ENCODE results near the gene EEFSEC. TPM values are rescaled to one million over a fixed set of nuclear protein-coding genes. Genes with fewer than 3 reads are reported as not detected.

EEFSEC gene
- total RNA-seq, 4 donors from 2014 or later, result 9.1 to 17.4 (median 15.8) TPM

- WGBS, result 81% methylated on average over 2 of the region's 2 CpGs
- DNase-seq (ENCODE audit: extremely low spot score), result no peak
- TF ChIP-seq POLR2AphosphoS5 (IDR thresholded peaks at IDR 0.05), result no peak
- no peak for TF ChIP-seq EP300 (IDR thresholded peaks at IDR 0.05)
- no peak for TF ChIP-seq CTCF (IDR thresholded peaks at IDR 0.05)
- Histone ChIP-seq H3K36me3 (peaks cover 13 to 43% (median 26%) of the 10 kb centered on the region in 4 donors), H3K27ac (replicated peaks in 1 of 4) (no peak overlapping the region), H3K27me3 (no peaks in the 10 kb centered on the region), H3K9me3 (no peaks in the 10 kb centered on the region), H3K4me3 (no peak overlapping the region), H3K4me1 (no peaks in the 10 kb centered on the region)
- intact Hi-C loops (cut with DNase I), result no loop called here
Observed at GRCh38 chr3:128340198-128340903, 187.1 kb downstream of the EEFSEC start.

GRCh38 chr3:128340904-128341555, 187.7 kb downstream of the EEFSEC start:
- intact Hi-C loops (cut with DNase I), result no loop called here
- no peaks in the 10 kb centered on the region for H3K27me3 ChIP-seq
- H3K9me3 ChIP-seq, result no peaks in the 10 kb centered on the region
- no peak overlapping the region for H3K27ac ChIP-seq (replicated peaks in 1 of 4)
- no peak for TF ChIP-seq POLR2A (IDR thresholded peaks at IDR 0.05; ENCODE audit: low read depth)
- peaks cover 13 to 43% (median 26%) of the 10 kb centered on the region in 4 donors for H3K36me3 ChIP-seq
- no peak overlapping the region for H3K4me3 ChIP-seq
- H3K4me1 ChIP-seq, result no peaks in the 10 kb centered on the region
- DNase-seq (ENCODE audit: extremely low spot score), result no peak
- WGBS, result 83% methylated on average over 1 of the region's 13 CpGs

GRCh38 chr3:128341659-128342395, 188.5 kb downstream of the EEFSEC start:
- H3K36me3 ChIP-seq, result peaks cover 13 to 43% (median 26%) of the 10 kb centered on the region in 4 donors
- no peak overlapping the region for H3K27ac ChIP-seq (replicated peaks in 1 of 4)
- H3K4me3 ChIP-seq, result no peak overlapping the region
- no peak for TF ChIP-seq EP300 (IDR thresholded peaks at IDR 0.05)
- no peak for TF ChIP-seq POLR2A (IDR thresholded peaks at IDR 0.05; ENCODE audit: low read depth)
- TF ChIP-seq POLR2AphosphoS5 (IDR thresholded peaks at IDR 0.05), result no peak
- no peak for TF ChIP-seq CTCF (IDR thresholded peaks at IDR 0.05)
- intact Hi-C loops (cut with DNase I), result no loop called here
- H3K9me3 ChIP-seq, result no peaks in the 10 kb centered on the region
- H3K4me1 ChIP-seq, result no peaks in the 10 kb centered on the region
- no peaks in the 10 kb centered on the region for H3K27me3 ChIP-seq
- DNase-seq (ENCODE audit: extremely low spot score), result no peak
- 98% methylated on average over 7 of the region's 12 CpGs for WGBS

GRCh38 chr3:128342701-128343180, 189.5 kb downstream of the EEFSEC start:
- H3K36me3 ChIP-seq, result peaks cover 13 to 37% (median 21%) of the 10 kb centered on the region in 4 donors
- TF ChIP-seq POLR2AphosphoS5 (IDR thresholded peaks at IDR 0.05), result no peak
- TF ChIP-seq POLR2A (IDR thresholded peaks at IDR 0.05; ENCODE audit: low read depth), result no peak
- no peak for TF ChIP-seq CTCF (IDR thresholded peaks at IDR 0.05)
- TF ChIP-seq EP300 (IDR thresholded peaks at IDR 0.05), result no peak
- intact Hi-C loops (cut with DNase I), result no loop called here
- H3K9me3 ChIP-seq, result no peaks in the 10 kb centered on the region
- no peak overlapping the region for H3K27ac ChIP-seq (replicated peaks in 1 of 4)
- no peaks in the 10 kb centered on the region for H3K27me3 ChIP-seq
- DNase-seq (ENCODE audit: extremely low spot score), result no peak
- no peaks in the 10 kb centered on the region for H3K4me1 ChIP-seq
- H3K4me3 ChIP-seq, result no peak overlapping the region
- WGBS, result 100% methylated on average over 5 of the region's 8 CpGs
